ENCODE data around the gene TRMT1L. TPM values are rescaled to one million over a fixed set of nuclear protein-coding genes. Genes with fewer than 3 reads are reported as not detected.

TRMT1L gene
- total RNA-seq, 1 donor from 2014 or later, result 13.5 TPM

DNA sequence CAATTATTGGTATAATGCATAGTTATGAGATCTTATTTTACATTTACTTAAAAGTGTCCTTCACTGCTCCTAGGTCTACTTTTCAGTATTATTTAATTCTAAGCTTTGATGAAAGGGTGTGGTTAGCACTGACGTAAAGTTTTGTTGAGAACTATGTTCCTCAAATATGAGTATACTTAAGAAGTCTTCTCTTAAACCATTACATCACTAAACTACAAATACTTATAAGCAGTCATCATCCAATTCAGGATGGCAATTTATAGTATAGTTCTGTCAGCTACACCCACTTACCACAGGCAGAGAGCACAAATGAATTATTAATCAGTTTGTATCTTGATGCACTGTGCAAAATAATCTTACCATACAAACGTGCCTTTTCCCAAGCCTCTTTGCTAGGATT, 27.0 kb downstream of the TRMT1L start:
- TF ChIP-seq, protein P1, sequence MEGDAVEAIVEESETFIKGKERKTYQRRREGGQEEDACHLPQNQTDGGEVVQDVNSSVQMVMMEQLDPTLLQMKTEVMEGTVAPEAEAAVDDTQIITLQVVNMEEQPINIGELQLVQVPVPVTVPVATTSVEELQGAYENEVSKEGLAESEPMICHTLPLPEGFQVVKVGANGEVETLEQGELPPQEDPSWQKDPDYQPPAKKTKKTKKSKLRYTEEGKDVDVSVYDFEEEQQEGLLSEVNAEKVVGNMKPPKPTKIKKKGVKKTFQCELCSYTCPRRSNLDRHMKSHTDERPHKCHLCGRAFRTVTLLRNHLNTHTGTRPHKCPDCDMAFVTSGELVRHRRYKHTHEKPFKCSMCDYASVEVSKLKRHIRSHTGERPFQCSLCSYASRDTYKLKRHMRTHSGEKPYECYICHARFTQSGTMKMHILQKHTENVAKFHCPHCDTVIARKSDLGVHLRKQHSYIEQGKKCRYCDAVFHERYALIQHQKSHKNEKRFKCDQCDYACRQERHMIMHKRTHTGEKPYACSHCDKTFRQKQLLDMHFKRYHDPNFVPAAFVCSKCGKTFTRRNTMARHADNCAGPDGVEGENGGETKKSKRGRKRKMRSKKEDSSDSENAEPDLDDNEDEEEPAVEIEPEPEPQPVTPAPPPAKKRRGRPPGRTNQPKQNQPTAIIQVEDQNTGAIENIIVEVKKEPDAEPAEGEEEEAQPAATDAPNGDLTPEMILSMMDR (IDR thresholded peaks at IDR 0.05; ENCODE audit: partially characterized antibody, unreplicated experiment), result no peak
- H3K4me3 Mint-ChIP-seq (ENCODE audit: unreplicated experiment), result no peak overlapping the region
- H3K36me3 Mint-ChIP-seq (ENCODE audit: unreplicated experiment), result peaks cover 10% of the 10 kb centered on the region
- DNase-seq, result no peak
- no peaks in the 10 kb centered on the region for H3K9me3 Mint-ChIP-seq (ENCODE audit: unreplicated experiment)
- H3K4me1 Mint-ChIP-seq (ENCODE audit: low read depth, unreplicated experiment), result no peaks in the 10 kb centered on the region
- no peak overlapping the region for H3K27ac Mint-ChIP-seq (ENCODE audit: unreplicated experiment)
- peaks cover 2% of the 10 kb centered on the region for H3K27me3 Mint-ChIP-seq (ENCODE audit: unreplicated experiment)

DNA sequence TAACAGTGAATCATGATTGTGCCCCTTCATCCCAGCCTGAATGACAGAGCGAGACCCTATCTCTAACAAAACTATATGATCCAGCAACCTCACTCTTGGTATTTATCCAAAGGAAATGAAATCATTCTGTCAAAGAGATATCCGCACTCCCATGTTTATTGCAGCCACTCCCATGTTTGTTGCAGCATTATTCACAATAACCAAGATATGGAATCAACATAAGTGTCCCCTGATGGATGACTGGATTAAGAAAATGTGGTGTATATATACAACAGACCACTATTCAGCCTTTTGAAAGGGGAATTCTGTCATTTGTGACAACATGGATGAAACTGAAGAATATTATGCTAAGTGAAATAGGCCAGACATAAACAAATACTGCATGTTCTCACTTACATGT, 44.4 kb downstream of the TRMT1L start:
- Mint-ChIP-seq H3K9me3 (ENCODE audit: unreplicated experiment) (peaks cover 2% of the 10 kb centered on the region), H3K4me1 (ENCODE audit: low read depth, unreplicated experiment) (no peaks in the 10 kb centered on the region), H3K36me3 (ENCODE audit: unreplicated experiment) (no peaks in the 10 kb centered on the region), H3K27me3 (ENCODE audit: unreplicated experiment) (peaks cover 4% of the 10 kb centered on the region), H3K4me3 (ENCODE audit: unreplicated experiment) (no peak overlapping the region), H3K27ac (ENCODE audit: unreplicated experiment) (no peak overlapping the region)
- TF ChIP-seq, protein P1 (IDR thresholded peaks at IDR 0.05; ENCODE audit: partially characterized antibody, unreplicated experiment), result no peak
- DNase-seq, result no peak

DNA sequence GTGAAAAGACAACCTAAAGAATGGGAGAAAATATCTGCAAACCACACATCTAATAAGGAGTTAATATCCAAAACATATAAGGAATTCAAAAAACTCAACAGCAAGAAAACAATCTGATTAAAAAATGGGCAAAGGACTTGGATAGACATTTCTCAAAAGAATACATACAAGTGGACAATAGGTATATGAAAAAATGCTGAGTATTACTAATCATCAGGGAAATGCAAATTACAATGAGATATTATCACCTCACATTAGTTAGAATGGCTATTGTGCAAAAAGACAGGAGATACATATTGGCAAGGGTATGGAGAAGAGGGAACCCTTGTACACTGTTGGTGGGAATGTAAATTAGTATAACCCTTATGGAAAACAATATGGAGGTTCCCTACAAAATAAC, 44.9 kb downstream of the TRMT1L start:
- no peak for DNase-seq
- Mint-ChIP-seq H3K4me1 (ENCODE audit: low read depth, unreplicated experiment) (no peaks in the 10 kb centered on the region), H3K36me3 (ENCODE audit: unreplicated experiment) (no peaks in the 10 kb centered on the region), H3K4me3 (ENCODE audit: unreplicated experiment) (no peak overlapping the region), H3K27ac (ENCODE audit: unreplicated experiment) (no peak overlapping the region), H3K27me3 (ENCODE audit: unreplicated experiment) (peaks cover 4% of the 10 kb centered on the region), H3K9me3 (ENCODE audit: unreplicated experiment) (peaks cover 2% of the 10 kb centered on the region)
- TF ChIP-seq, protein P1 (IDR thresholded peaks at IDR 0.05; ENCODE audit: partially characterized antibody, unreplicated experiment), result no peak

DNA sequence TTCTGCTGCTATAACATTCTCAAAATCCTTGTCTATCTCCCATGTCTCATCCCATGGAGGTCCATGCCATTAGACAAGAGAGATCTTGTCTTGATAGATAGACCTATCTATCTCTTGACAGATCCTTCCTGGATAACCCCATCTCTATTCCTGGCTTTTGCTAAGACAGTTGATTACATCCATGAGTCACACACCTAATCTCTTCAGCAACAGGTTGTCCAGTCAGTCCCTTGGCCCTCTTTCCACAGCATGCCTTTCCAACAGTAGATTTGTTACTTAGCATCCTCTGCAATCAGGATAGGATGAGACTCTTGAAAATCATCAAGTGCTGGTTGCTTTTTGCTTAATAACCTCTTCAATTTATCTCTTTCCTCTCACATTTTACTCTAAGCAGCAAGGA, 46.6 kb downstream of the TRMT1L start:
- Mint-ChIP-seq H3K9me3 (ENCODE audit: unreplicated experiment) (peaks cover 3% of the 10 kb centered on the region), H3K36me3 (ENCODE audit: unreplicated experiment) (no peaks in the 10 kb centered on the region), H3K27ac (ENCODE audit: unreplicated experiment) (no peak overlapping the region), H3K4me3 (ENCODE audit: unreplicated experiment) (no peak overlapping the region), H3K4me1 (ENCODE audit: low read depth, unreplicated experiment) (no peaks in the 10 kb centered on the region), H3K27me3 (ENCODE audit: unreplicated experiment) (peaks cover 4% of the 10 kb centered on the region)
- DNase-seq, result no peak
- TF ChIP-seq, protein P1 (IDR thresholded peaks at IDR 0.05; ENCODE audit: partially characterized antibody, unreplicated experiment), result no peak

DNA sequence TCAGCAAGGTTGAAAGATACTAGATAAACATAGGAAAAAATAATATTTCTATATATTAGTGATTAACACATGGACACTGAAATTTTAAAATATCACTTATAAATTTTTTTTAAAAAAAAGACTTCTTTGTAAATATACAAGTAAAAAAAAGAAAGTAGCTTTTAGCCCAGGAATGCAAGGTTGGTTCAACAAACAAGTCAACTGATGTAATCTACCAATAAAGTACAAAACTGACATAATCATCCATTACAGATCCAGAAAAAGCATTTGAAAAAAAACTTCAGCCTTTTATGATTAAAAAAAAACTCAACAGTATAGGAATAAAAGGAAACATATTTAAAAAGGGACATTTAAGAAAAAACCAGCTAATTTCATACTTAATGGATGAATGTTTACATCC, 48.4 kb downstream of the TRMT1L start:
- Mint-ChIP-seq H3K36me3 (ENCODE audit: unreplicated experiment) (no peaks in the 10 kb centered on the region), H3K27ac (ENCODE audit: unreplicated experiment) (no peak overlapping the region), H3K4me1 (ENCODE audit: low read depth, unreplicated experiment) (no peaks in the 10 kb centered on the region), H3K9me3 (ENCODE audit: unreplicated experiment) (peaks cover 3% of the 10 kb centered on the region), H3K27me3 (ENCODE audit: unreplicated experiment) (peaks cover 4% of the 10 kb centered on the region), H3K4me3 (ENCODE audit: unreplicated experiment) (no peak overlapping the region)
- DNase-seq, result no peak
- TF ChIP-seq, protein P1 (IDR thresholded peaks at IDR 0.05; ENCODE audit: partially characterized antibody, unreplicated experiment), result no peak
